ENCODE measurements around the gene TMEM92.

The TMEM92 gene

DNA sequence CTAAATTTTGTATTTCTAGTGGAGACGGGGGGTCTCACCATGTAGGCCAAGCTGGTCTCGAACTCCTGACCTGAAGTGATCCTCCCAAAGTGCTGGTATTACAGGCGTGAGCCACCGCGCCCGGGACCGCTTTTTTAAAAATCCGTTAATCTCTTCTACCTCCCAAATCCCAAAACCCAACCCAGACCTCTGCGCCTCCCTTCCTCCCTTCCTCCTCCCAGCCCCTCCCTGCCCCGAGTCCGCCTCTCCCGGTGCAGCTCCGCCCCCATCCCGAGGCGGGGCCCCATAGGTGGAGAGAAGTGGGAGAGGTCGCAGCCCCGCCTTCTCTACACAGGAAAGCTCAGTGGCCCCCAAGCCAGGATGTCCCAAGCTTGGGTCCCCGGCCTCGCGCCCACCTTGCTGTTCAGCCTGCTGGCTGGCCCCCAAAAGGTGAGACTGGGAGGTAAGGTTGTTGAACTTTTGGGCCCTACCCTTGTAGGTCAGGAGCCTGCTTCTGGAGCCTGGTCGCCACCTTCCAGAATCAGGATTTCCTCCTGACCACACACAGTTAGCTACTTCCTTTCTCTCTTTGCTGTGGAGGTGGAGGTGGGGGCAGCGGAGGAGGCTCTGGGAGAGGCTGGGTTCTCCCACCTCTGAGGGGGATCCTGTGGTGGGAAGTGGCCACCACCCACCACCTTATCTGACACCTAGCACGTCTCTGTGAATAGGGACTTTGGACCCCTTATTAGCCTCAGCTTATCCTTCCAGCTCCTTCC is at the start of gene TMEM92:
TSS of gene TMEM92 (plus strand) at position 325 of the 755 bp plus-strand sequence. CDS start at position 361, 36 bp downstream.
- peak; percentile 33 for DNase-seq (ENCODE audit: low read depth, low spot score)
- in situ Hi-C loops (cut with HindIII; ENCODE audit: low sequenced_read_pairs) = no loop called here
- H3K4me3 ChIP-seq (ENCODE audit: low read depth, low read length) = peak within 1 kb of the TSS; percentile 52
- TF ChIP-seq, protein P1, sequence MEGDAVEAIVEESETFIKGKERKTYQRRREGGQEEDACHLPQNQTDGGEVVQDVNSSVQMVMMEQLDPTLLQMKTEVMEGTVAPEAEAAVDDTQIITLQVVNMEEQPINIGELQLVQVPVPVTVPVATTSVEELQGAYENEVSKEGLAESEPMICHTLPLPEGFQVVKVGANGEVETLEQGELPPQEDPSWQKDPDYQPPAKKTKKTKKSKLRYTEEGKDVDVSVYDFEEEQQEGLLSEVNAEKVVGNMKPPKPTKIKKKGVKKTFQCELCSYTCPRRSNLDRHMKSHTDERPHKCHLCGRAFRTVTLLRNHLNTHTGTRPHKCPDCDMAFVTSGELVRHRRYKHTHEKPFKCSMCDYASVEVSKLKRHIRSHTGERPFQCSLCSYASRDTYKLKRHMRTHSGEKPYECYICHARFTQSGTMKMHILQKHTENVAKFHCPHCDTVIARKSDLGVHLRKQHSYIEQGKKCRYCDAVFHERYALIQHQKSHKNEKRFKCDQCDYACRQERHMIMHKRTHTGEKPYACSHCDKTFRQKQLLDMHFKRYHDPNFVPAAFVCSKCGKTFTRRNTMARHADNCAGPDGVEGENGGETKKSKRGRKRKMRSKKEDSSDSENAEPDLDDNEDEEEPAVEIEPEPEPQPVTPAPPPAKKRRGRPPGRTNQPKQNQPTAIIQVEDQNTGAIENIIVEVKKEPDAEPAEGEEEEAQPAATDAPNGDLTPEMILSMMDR (IDR thresholded peaks at IDR 0.05; ENCODE audit: low read depth, low read length) = no peak

DNA sequence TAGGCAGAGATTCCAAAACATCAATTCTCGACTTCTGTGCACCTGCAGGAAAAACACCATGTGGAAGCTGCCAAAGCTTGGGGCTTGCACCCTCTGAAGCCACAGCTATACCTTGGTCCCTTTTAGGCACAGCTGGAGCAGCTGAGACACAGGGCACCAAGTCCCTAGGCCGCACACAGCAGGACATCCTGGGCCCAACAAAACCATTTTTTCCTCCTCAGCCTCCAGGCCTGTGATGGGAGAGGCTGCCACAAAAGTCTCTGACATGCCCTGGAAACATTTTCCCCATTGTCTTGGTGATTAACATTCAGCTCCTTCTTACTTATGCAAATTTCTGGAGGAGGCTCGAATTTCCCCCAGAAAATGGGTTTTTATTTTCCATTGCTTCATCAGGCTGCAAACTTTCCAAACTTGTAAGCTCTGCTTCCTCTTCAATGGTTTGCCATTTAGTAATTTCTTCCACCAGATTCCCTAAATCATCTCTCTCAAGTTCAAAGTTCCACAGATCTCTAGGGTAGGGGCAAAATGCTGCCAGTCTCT is 48.5 kb upstream of the TMEM92 start:
- TF ChIP-seq, protein P1 (IDR thresholded peaks at IDR 0.05; ENCODE audit: low read depth, low read length) = no peak
- in situ Hi-C loops (cut with HindIII; ENCODE audit: low sequenced_read_pairs) = no loop called here
- no peak for DNase-seq (ENCODE audit: low read depth, low spot score)
- no peak overlapping the region for H3K4me3 ChIP-seq (ENCODE audit: low read depth, low read length)

DNA sequence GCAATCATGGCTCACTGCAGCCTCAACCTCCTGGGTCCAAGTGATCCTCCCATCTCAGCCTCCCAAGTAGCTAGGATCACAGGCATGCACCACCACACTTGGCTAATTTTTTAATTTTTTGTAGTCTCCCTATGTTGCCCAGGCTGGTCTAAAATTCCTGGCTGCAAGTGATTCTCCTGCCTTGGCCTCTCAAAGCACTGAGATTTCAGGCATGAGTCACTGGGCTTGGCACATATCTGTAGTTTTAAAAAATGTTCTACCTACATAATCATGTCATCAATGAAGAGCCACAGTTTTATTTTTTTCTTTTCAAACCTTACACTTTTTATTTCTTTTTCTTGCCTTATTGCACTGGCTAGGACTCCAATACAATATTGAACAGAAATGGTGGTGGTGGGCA is 39.7 kb upstream of the TMEM92 start:
- no peak overlapping the region for H3K4me3 ChIP-seq (ENCODE audit: low read depth, low read length)

DNA sequence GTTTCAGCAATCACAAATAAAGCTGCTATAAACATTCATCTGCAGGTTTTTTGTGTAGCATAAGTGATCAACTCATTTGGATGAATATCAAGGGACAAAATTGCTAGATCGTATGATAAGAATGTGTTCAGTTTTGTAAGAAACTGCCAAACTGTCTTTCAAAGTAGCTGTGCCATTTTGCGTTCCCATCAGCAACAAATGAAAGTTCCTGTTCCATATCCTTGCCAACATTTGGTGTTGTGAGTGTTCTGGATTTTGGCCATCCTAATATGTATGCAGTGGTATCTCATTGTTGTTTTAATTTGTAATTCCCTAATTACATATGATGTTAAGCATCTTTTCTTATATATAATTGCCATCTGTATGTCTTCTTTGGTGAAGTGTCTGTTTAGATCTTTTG is 36.4 kb upstream of the TMEM92 start:
- DNase-seq (ENCODE audit: low read depth, low spot score) = no peak
- H3K4me3 ChIP-seq (ENCODE audit: low read depth, low read length) = no peak overlapping the region
- in situ Hi-C loops (cut with HindIII; ENCODE audit: low sequenced_read_pairs) = no loop called here
- TF ChIP-seq, protein P1 (IDR thresholded peaks at IDR 0.05; ENCODE audit: low read depth, low read length) = no peak

More for the DNA sequence above, 39.7 kb upstream of the TMEM92 start:
- TF ChIP-seq, protein P1 (IDR thresholded peaks at IDR 0.05; ENCODE audit: low read depth, low read length) = no peak
- no peak for DNase-seq (ENCODE audit: low read depth, low spot score)
- in situ Hi-C loops (cut with HindIII; ENCODE audit: low sequenced_read_pairs) = no loop called here

DNA sequence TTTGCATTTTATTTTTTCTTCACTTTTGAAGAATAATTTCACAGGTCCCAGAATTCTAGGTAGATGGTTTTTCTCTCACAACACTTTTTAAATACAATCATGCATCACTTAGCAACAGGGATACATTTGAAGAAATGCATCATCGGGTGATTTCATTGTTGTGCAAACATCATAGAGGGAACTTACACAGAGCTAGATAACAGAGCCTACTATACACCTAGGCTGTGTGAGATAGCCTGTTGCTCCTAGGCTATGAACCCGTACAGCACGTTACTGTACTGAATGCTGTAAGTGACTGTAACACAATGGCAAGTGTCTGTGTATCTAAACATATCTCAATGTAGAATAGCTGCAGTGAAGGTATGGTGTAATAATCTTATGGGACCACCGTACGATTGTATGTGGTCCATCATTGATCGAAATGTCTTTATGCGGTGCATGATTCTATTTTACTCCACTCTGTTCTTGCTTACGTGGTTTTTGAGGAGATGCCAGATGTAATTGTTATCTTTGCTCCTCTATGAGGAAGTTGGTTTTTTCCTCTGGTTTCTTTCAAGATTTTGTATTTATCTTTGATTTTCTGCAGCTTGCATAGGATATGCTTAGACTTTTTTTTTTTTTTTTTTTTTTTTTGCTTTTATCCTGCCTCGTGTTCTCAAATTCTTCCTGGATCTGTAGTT is 35.5 kb upstream of the TMEM92 start:
- DNase-seq (ENCODE audit: low read depth, low spot score) = no peak
- TF ChIP-seq, protein P1 (IDR thresholded peaks at IDR 0.05; ENCODE audit: low read depth, low read length) = no peak
- H3K4me3 ChIP-seq (ENCODE audit: low read depth, low read length) = no peak overlapping the region
- in situ Hi-C loops (cut with HindIII; ENCODE audit: low sequenced_read_pairs) = no loop called here

DNA sequence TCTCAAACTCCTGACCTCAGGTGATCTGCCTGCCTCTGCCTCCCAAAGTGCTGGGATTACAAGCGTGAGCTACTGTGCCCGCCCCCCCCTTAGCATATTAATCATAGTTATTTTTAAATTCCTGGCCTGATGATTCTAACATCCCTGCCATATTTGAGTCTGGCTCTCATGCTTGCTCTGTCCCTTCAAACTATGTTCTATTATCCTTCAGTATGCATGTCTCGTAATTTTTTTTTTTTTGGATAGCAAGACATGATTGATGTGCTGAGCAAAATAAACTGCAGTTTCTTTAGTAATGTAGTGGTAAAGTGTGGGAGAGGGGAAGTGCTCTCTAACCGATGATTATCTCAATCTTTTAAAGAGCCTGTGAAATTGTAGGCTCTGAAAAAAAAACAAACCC is 34.3 kb upstream of the TMEM92 start:
- no peak overlapping the region for H3K4me3 ChIP-seq (ENCODE audit: low read depth, low read length)
- DNase-seq (ENCODE audit: low read depth, low spot score) = no peak
- TF ChIP-seq, protein P1 (IDR thresholded peaks at IDR 0.05; ENCODE audit: low read depth, low read length) = no peak
- in situ Hi-C loops (cut with HindIII; ENCODE audit: low sequenced_read_pairs) = no loop called here

All from astrocyte of the spinal cord (primary cell).